ENCODE measurements around the gene SPECC1L. TPM values are rescaled to one million over a fixed set of nuclear protein-coding genes. Genes with fewer than 3 reads are reported as not detected.
A peak's percentile ranks its signal among the peaks of the same experiment; 100 is the strongest.

The SPECC1L gene
- total RNA-seq, 1 experiment from 2014 or later, result 40.8 TPM

- ATAC-seq (peak; percentile 24), DNase-seq (ENCODE audit: low read depth, low spot score) (no peak)
- ChIA-PET POLR2A (no interaction called here), CTCF (interaction anchor here (1.2 kb wide), 1 partner anchor 11 kb away, joined by 3 read pairs; no protein-coding TSS in a partner anchor), RAD21 (ENCODE audit: low non-redundant PET in 1 of 2, low total read pairs in 2 of 2, uncharacterized antibody in 2 of 2, unreplicated experiment in 2 of 2) (no interaction called here)
- H3K4me1 ChIP-seq (ENCODE audit: control insufficient read depth in 1 of 2, insufficient read depth in 2 of 2, low read length in 2 of 2), result peaks cover 25 to 39% of the 10 kb centered on the region in 2 experiments
- no peak overlapping the region for H3K9ac ChIP-seq (ENCODE audit: low read length)
- intact Hi-C loops (cut with micrococcal nuclease), result no loop called here
- TF ChIP-seq POLR2AphosphoS5 (IDR thresholded peaks at IDR 0.05; ENCODE audit: low read depth, low read length) (no peak), ZBTB33 (IDR thresholded peaks at IDR 0.05; ENCODE audit: extremely low read depth, insufficient replicate concordance, low read length) (no peak), CTCF (IDR thresholded peaks at IDR 0.05 in 2 of 3, conservative IDR thresholded peaks at IDR 0.05 in 1 of 3; ENCODE audit: borderline replicate concordance in 1 of 3, insufficient read depth in 1 of 3, low read depth in 2 of 3, low read length in 2 of 3) (no peak), FOSL1 (IDR thresholded peaks at IDR 0.05; ENCODE audit: low read depth) (no peak), CEBPB (IDR thresholded peaks at IDR 0.05; ENCODE audit: low read depth) (no peak), JUND (IDR thresholded peaks at IDR 0.05) (no peak), MAX (IDR thresholded peaks at IDR 0.05) (no peak), ZNF274 (IDR thresholded peaks at IDR 0.05; ENCODE audit: low read depth, low read length) (no peak), POLR2A (IDR thresholded peaks at IDR 0.05; ENCODE audit: borderline replicate concordance, extremely low read depth, insufficient read depth, insufficient read length) (no peak), REST (IDR thresholded peaks at IDR 0.05; ENCODE audit: low read depth) (no peak), SP1 (IDR thresholded peaks at IDR 0.05; ENCODE audit: low read depth) (no peak), ZFX (IDR thresholded peaks at IDR 0.05) (no peak), EZH2phosphoT487 (IDR thresholded peaks at IDR 0.05; ENCODE audit: borderline replicate concordance) (no peak), SRF (IDR thresholded peaks at IDR 0.05; ENCODE audit: low read depth) (no peak), EGR1 (IDR thresholded peaks at IDR 0.05; ENCODE audit: low read depth) (no peak), YY1 (IDR thresholded peaks at IDR 0.05; ENCODE audit: extremely low read depth, insufficient replicate concordance, low read depth, low read length) (no peak)
- peak overlapping the region; percentile 58; the same call in 1 of the 2 replicates for H3K27ac ChIP-seq (ENCODE audit: low read depth, low read length)
- no peak overlapping the region for H2AFZ ChIP-seq (ENCODE audit: low read depth, low read length, poor library complexity, severe bottlenecking)
- H3K4me2 ChIP-seq (ENCODE audit: low read length), result peak overlapping the region; percentile 68
- H3K4me3 ChIP-seq (replicated peaks in 1 of 2; ENCODE audit: low read depth in 1 of 2, low read length in 2 of 2), result peak overlapping the region in 1 of 2 experiments; percentile 25; a peak in 2 of 4 replicates
- H3K27me3 ChIP-seq (ENCODE audit: insufficient read depth, low read length), result no peaks in the 10 kb centered on the region
- BruUV-seq (replicated peaks), result no TSS peak
- H3K36me3 ChIP-seq (ENCODE audit: control insufficient read depth in 1 of 2, insufficient read depth in 2 of 2, low read length in 2 of 2), result no peaks in the 10 kb centered on the region
- H3K9me3 ChIP-seq (ENCODE audit: control insufficient read depth in 1 of 2, insufficient read depth in 1 of 2, low read depth in 1 of 2, low read length in 2 of 2), result no peaks in the 10 kb centered on the region
- no peaks in the 10 kb centered on the region for H4K20me1 ChIP-seq (ENCODE audit: insufficient read depth)
- H3K79me2 ChIP-seq (ENCODE audit: insufficient read depth, low read length), result no peaks in the 10 kb centered on the region
- H3K9me2 ChIP-seq (ENCODE audit: insufficient read depth), result no peaks in the 10 kb centered on the region
These were observed 196.7 kb downstream of the SPECC1L start for GRCh38 chr22:24467340-24467739.
